ENCODE results near the gene IQSEC1. TPM values are rescaled to one million over a fixed set of nuclear protein-coding genes. Genes with fewer than 3 reads are reported as not detected.

Gene IQSEC1
- total RNA-seq, 6 experiments from 2014 or later: 21.1 to 25.1 (median 21.9) TPM

GRCh38 chr3:13039213-13039896 lies 33.9 kb downstream of the IQSEC1 start:
- H3K27me3 Mint-ChIP-seq (ENCODE audit: insufficient read depth): peaks cover 51% of the 10 kb centered on the region
- no peak overlapping the region for H3K4me3 Mint-ChIP-seq
- no peaks in the 10 kb centered on the region for H3K9me3 Mint-ChIP-seq
- DNase-seq: no peak
- no peaks in the 10 kb centered on the region for H3K36me3 Mint-ChIP-seq (ENCODE audit: low read depth)
- no peak for TF ChIP-seq CTCF (IDR thresholded peaks at IDR 0.05)
- no peak overlapping the region for H3K27ac Mint-ChIP-seq
- no peaks in the 10 kb centered on the region for H3K4me1 Mint-ChIP-seq (ENCODE audit: low read depth)

GRCh38 chr3:13037458-13038117 lies 35.6 kb downstream of the IQSEC1 start:
- peaks cover 44% of the 10 kb centered on the region for H3K27me3 Mint-ChIP-seq (ENCODE audit: insufficient read depth)
- H3K27ac Mint-ChIP-seq: no peak overlapping the region
- no peak for DNase-seq
- H3K9me3 Mint-ChIP-seq: no peaks in the 10 kb centered on the region
- H3K36me3 Mint-ChIP-seq (ENCODE audit: low read depth): no peaks in the 10 kb centered on the region
- TF ChIP-seq CTCF (IDR thresholded peaks at IDR 0.05): no peak
- no peak overlapping the region for H3K4me3 Mint-ChIP-seq
- H3K4me1 Mint-ChIP-seq (ENCODE audit: low read depth): no peaks in the 10 kb centered on the region

- Mint-ChIP-seq H3K27ac (no peak overlapping the region), H3K4me3 (no peak overlapping the region), H3K27me3 (ENCODE audit: insufficient read depth) (peaks cover 52% of the 10 kb centered on the region), H3K4me1 (ENCODE audit: low read depth) (no peaks in the 10 kb centered on the region), H3K36me3 (ENCODE audit: low read depth) (no peaks in the 10 kb centered on the region), H3K9me3 (no peaks in the 10 kb centered on the region)
- DNase-seq: no peak
- TF ChIP-seq CTCF (IDR thresholded peaks at IDR 0.05): no peak
Observed at GRCh38 chr3:13034861-13035260, 38.4 kb downstream of the IQSEC1 start.

GRCh38 chr3:13034109-13034800 lies 39.0 kb downstream of the IQSEC1 start:
- Mint-ChIP-seq H3K27ac (no peak overlapping the region), H3K36me3 (ENCODE audit: low read depth) (no peaks in the 10 kb centered on the region)

GRCh38 chr3:13032206-13032605 lies 41.0 kb downstream of the IQSEC1 start:
- Mint-ChIP-seq H3K4me3 (no peak overlapping the region), H3K4me1 (ENCODE audit: low read depth) (no peaks in the 10 kb centered on the region), H3K36me3 (ENCODE audit: low read depth) (no peaks in the 10 kb centered on the region), H3K27ac (no peak overlapping the region), H3K9me3 (no peaks in the 10 kb centered on the region), H3K27me3 (ENCODE audit: insufficient read depth) (peaks cover 51% of the 10 kb centered on the region)
- TF ChIP-seq CTCF (IDR thresholded peaks at IDR 0.05): no peak
- no peak for DNase-seq

More at GRCh38 chr3:13034109-13034800, 39.0 kb downstream of the IQSEC1 start:
- TF ChIP-seq CTCF (IDR thresholded peaks at IDR 0.05): no peak
- no peak overlapping the region for H3K4me3 Mint-ChIP-seq
- peaks cover 49% of the 10 kb centered on the region for H3K27me3 Mint-ChIP-seq (ENCODE audit: insufficient read depth)
- H3K4me1 Mint-ChIP-seq (ENCODE audit: low read depth): no peaks in the 10 kb centered on the region
- no peak for DNase-seq
- no peaks in the 10 kb centered on the region for H3K9me3 Mint-ChIP-seq

All from HFFc6 (cell line).